ENCODE data around the gene BBLN. TPM values are rescaled to one million over a fixed set of nuclear protein-coding genes. Genes with fewer than 3 reads are reported as not detected.

The BBLN gene
- total RNA-seq, 1 donor from 2014 or later = 56.1 TPM

Other genes with a start within 250 kb of the BBLN start
- 11.4 TPM for gene ST6GALNAC4, start 243.2 kb upstream of the BBLN start, total RNA-seq
- 4.3 TPM for gene PIP5KL1, start 229.5 kb upstream of the BBLN start, total RNA-seq
- gene DPM2, start 222.4 kb upstream of the BBLN start, total RNA-seq = 25.7 TPM
- gene EEIG1, start 179.3 kb upstream of the BBLN start, total RNA-seq = 108 TPM
- 7.1 TPM for gene NAIF1, start 92.9 kb upstream of the BBLN start, total RNA-seq
- 15.2 TPM for gene SLC25A25, start 92.0 kb upstream of the BBLN start, total RNA-seq
- 52.0 TPM for gene PTGES2, start 32.5 kb upstream of the BBLN start, total RNA-seq
- 525 TPM for gene LCN2, start 10.8 kb upstream of the BBLN start, total RNA-seq
- gene CIZ1, start 31.3 kb downstream of the BBLN start, total RNA-seq = 85.2 TPM
- 2.2 TPM for gene DNM1, start 43.1 kb downstream of the BBLN start, total RNA-seq
- gene GOLGA2, start 115.7 kb downstream of the BBLN start, total RNA-seq = 68.3 TPM
- gene SWI5, start 116.0 kb downstream of the BBLN start, total RNA-seq = 24.8 TPM
- 40.3 TPM for gene TRUB2, start 162.2 kb downstream of the BBLN start, total RNA-seq
- 61.7 TPM for gene COQ4, start 162.6 kb downstream of the BBLN start, total RNA-seq
- gene SLC27A4, start 180.3 kb downstream of the BBLN start, total RNA-seq = 58.8 TPM
- gene URM1, start 211.1 kb downstream of the BBLN start, total RNA-seq = 38.5 TPM

Data from esophagus mucosa (tissue), 1 donor.